SKM-1 treated with dmso at 0.1 percent for 144 hours (cell line): ENCODE measurements around the gene MLH3.
A peak's percentile ranks its signal among the peaks of the same experiment; 100 is the strongest.
"Not testable (repeated sequence)": the region's sequence is repeated elsewhere in the genome, so short reads cannot be mapped to it uniquely, and the experiment has no call there.

ENCODE experiments used
- DNase-seq: peaks from one replicate; lab custom pipeline; 2025; ENCODE audit not compliant: unreplicated experiment; lab: John Stamatoyannopoulos, UW

MLH3 gene

GRCh38 chr14:75050852-75051555, at the start of gene MLH3:
TSS of gene MLH3 (minus strand) at chr14:75051467. CDS start at chr14:75049655, 1,812 bp downstream.
- DNase-seq = peak; percentile 41

GRCh38 chr14:75098682-75099081, 47.4 kb upstream of the MLH3 start:
- DNase-seq = no peak

GRCh38 chr14:75098212-75098611, 46.9 kb upstream of the MLH3 start:
- DNase-seq = no peak

GRCh38 chr14:75096959-75097358, 45.7 kb upstream of the MLH3 start:
- no peak for DNase-seq

GRCh38 chr14:75095690-75096089, 44.4 kb upstream of the MLH3 start:
- DNase-seq = no peak

GRCh38 chr14:75094896-75095295, 43.6 kb upstream of the MLH3 start:
- DNase-seq = no peak

- no peak for DNase-seq
Measured at GRCh38 chr14:75092698-75093097, 41.4 kb upstream of the MLH3 start.

GRCh38 chr14:75091251-75091650, 40.0 kb upstream of the MLH3 start:
- no peak for DNase-seq

- no peak for DNase-seq
Measured at GRCh38 chr14:75090353-75090752, 39.1 kb upstream of the MLH3 start.

GRCh38 chr14:75088566-75089373, 37.5 kb upstream of the MLH3 start:
- peak; percentile 4 for DNase-seq

- DNase-seq = no peak
Measured at GRCh38 chr14:75088153-75088552, 36.9 kb upstream of the MLH3 start.

GRCh38 chr14:75084513-75084912, 33.2 kb upstream of the MLH3 start:
- DNase-seq = no peak

- no peak for DNase-seq
Measured at GRCh38 chr14:75083271-75083670, 32.0 kb upstream of the MLH3 start.

GRCh38 chr14:75081660-75082229, 30.5 kb upstream of the MLH3 start:
- no peak for DNase-seq

GRCh38 chr14:75079521-75079920, 28.3 kb upstream of the MLH3 start:
- DNase-seq = no peak

GRCh38 chr14:75077794-75078193, 26.5 kb upstream of the MLH3 start:
- DNase-seq = no peak

- DNase-seq = no peak
Measured at GRCh38 chr14:75070383-75070782, 19.1 kb upstream of the MLH3 start.

- no peak for DNase-seq
Measured at GRCh38 chr14:75069811-75070145, 18.5 kb upstream of the MLH3 start.

GRCh38 chr14:75069121-75069810, 18.0 kb upstream of the MLH3 start, which contains the start of gene ZC2HC1C:
TSS of gene ZC2HC1C (plus strand) at chr14:75069641. CDS start at chr14:75070574, 933 bp downstream.
- peak; percentile 43 for DNase-seq

GRCh38 chr14:75068294-75069120, 17.2 kb upstream of the MLH3 start:
- no peak for DNase-seq

GRCh38 chr14:75067765-75068164, 16.5 kb upstream of the MLH3 start:
- not testable (repeated sequence) for DNase-seq
